ENCODE measurements around the gene KRT7.
"Not testable (repeated sequence)": the region's sequence is repeated elsewhere in the genome, so short reads cannot be mapped to it uniquely, and the experiment has no call there.

The KRT7 gene

GRCh38 chr12:52243856-52244614 lies 11.0 kb downstream of the KRT7 start:
- peak; percentile 68 for DNase-seq (ENCODE audit: low read depth in 2 of 2)

GRCh38 chr12:52244615-52244994 lies 11.6 kb downstream of the KRT7 start:
- DNase-seq (ENCODE audit: low read depth in 2 of 2), result no peak

DNA sequence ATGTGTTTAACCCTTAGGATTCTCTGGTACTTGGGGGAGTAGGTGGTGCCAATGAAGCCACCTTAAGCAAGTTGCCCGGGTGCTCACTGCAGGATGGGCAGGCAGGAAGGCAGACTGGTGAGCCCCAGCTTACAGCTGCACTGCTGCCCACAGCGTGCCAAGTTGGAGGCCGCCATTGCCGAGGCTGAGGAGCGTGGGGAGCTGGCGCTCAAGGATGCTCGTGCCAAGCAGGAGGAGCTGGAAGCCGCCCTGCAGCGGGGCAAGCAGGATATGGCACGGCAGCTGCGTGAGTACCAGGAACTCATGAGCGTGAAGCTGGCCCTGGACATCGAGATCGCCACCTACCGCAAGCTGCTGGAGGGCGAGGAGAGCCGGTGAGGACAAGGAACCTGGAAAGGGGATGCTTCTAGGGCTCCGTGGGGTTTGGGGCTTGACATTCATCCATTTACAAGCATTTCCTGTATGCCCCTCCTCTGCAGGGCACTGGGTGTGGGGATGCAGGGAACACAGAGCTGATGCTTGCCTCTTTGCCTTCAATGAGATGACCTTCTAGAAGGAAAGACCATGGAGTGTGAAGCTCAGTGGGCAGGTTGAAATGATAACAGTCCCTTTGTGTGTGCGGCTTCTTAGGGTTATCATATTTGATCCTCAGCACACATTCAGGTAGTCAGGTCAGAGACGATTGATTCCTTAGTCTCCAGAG lies 12.4 kb downstream of the KRT7 start:
- no peak for DNase-seq (ENCODE audit: low read depth in 2 of 2)

GRCh38 chr12:52245962-52246569 lies 13.0 kb downstream of the KRT7 start:
- no peak for DNase-seq (ENCODE audit: low read depth in 2 of 2)

- DNase-seq (ENCODE audit: low read depth in 2 of 2), result no peak
Measured at GRCh38 chr12:52246720-52247621, 13.9 kb downstream of the KRT7 start.

GRCh38 chr12:52247622-52248540 lies 14.8 kb downstream of the KRT7 start:
- no peak for DNase-seq (ENCODE audit: low read depth in 2 of 2)

GRCh38 chr12:52248541-52249461 lies 15.8 kb downstream of the KRT7 start:
- DNase-seq (ENCODE audit: low read depth in 2 of 2), result no peak

DNA sequence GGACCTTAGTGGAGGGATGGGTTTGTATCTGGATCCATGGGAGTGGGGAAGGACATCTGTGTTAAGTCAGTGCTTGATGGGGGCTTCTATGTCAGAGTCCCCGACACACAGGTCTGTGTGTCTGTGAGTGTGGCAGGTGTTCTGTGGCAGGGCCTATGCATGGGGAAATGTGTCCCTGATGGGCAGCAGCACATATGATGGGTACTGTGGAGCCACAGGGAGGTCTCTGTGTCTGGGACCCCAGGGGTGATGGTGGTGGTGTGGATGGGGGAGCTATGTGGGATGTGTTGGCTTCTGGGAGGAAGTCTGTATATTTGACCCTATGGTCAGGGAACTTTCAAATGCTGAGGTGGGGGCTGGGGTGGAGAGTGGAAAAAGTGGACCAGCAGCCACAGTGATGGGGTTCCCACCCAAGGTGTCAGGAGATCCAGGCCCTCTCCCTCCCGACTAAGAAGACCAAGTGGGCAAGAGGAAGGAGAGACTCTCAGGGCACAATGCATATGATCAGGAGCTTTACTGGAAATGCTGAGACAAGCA lies 16.5 kb downstream of the KRT7 start:
- no peak for DNase-seq (ENCODE audit: low read depth in 2 of 2)

DNA sequence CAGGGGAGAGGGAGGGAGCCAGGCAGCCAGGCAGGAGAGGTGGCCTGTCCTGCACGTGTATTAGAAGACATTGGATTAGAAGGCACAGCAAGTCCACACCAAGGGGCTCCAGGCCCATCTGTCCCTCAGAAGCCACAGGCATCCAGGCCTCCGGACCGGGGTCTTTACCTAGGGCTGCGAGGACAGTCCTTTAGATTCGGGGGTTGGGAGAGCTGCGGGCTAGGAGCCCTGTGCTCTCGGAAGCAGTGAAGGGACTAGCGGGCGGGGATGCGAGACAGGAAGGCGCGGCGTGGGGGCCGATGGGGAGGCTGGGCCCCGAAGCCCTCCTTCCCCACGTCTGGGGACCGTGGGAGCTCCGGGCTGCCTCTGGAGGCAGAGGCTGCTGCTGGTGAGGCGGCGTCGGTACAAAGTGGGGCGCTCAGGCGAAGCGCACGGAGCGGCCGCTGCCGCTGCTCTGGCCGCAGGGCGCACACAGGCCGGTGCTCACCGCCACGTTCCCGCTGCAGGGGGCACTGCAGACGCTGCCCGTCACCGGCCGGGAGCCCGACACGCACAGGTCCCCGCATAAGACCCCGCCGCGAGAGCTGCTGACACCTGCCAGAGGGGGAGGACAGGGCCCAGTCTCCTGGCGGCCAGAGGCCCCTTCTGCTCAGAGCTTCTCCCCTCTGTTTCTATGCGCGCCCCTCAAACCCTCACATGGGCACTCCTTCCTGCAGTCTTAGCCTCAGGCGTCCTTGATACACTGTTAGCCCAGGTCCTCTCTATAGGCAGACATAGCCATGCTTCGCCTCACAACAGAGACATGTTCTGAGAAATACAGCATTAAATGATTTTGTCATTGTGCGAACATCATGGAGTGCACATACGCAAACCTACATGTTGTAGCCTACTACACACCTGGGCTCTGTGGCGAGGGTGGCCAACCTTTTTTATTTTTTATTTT lies 17.3 kb downstream of the KRT7 start:
- no peak for DNase-seq (ENCODE audit: low read depth in 2 of 2)

- DNase-seq (ENCODE audit: low read depth in 2 of 2), result no peak
Measured at GRCh38 chr12:52251367-52252051, 18.5 kb downstream of the KRT7 start.

DNA sequence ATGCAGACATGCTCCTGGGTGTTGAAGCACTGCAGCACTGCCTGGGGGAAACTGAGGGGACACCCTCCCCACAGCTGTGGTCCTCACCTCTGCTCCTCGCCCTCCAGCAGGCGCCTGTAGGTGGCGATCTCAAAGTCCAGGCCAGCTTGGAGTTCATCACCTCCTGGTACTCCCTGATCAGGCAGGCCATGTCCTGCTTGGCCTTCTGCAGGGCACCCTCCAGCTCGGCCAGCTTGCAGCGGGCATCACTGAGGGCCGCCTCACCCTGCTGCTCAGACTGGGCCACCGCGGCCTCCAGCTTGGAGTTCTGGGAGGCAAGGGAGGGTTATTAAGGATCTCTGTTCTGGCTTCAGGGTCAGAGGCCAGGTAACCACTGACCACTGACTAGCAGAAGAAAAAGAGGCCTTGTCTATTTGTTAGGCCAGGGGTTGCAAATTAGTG lies 19.2 kb downstream of the KRT7 start:
- not testable (repeated sequence) for DNase-seq (ENCODE audit: low read depth in 2 of 2)

DNA sequence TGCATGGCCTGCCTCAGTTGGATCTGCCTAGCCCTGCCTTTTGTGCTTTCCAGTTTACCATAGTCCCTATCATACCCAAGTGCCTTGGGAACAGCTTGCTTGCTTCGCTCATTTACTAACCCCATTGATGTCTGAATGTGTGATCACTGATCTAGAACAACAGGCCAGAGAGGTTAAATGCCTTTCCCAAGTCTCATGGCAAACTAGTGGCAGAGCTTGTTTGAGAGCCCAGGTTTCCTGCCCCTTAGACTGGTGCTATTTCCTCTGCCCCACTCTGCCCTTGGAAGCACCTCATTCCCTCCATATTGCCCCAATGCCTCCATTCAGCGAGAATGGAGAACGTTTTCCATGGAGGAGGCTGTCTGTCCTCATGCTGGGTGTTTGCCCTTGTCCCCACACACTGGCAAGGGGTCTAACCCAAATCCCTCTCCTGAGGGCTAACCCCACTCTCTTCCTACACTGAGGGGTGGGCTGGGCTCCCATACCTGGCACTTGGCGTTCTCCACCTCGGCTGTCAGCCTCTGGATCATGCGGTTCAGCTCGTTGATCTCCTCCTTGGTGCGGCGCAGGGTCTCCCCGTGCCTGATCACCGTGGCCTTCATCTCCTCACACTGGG lies 19.8 kb downstream of the KRT7 start:
- no peak for DNase-seq (ENCODE audit: low read depth in 2 of 2)

DNA sequence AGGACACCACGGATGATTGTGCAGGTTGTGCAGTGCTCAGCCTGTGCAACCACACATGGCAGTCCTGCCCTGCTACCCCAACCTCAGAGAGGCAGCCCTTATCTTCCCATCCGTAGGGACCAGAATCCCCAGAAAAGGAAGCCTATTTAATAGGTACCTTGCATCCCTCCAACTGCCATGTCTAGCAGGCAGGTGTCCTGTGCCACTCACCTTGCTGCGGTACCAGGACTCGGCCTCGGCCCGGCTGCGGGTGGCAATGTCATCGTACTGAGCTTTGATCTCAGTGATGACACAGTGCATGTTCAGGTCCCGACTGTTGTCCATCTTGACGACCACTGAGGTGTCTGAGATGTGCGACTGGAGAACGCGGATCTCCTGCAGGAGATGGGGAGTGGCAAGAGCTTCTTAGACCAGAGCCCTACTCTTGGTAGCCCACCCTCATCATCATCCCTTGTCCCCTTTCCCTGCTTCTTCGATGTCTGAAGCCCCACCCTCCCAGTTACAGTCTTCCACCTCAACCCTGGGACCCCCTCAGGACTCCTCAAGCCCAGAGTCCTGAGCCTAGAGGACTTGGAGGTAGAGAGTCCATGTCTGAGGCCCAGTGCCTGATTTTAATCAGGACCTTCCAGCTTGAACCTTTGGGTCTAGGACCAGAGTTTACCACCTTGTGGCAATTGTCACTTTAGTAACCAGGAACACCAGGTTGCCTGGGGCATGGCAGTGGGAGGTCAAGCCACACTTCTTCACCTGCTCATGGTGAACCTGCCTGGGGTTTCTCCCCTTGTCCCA lies 20.5 kb downstream of the KRT7 start:
- no peak for DNase-seq (ENCODE audit: low read depth in 2 of 2)

DNA sequence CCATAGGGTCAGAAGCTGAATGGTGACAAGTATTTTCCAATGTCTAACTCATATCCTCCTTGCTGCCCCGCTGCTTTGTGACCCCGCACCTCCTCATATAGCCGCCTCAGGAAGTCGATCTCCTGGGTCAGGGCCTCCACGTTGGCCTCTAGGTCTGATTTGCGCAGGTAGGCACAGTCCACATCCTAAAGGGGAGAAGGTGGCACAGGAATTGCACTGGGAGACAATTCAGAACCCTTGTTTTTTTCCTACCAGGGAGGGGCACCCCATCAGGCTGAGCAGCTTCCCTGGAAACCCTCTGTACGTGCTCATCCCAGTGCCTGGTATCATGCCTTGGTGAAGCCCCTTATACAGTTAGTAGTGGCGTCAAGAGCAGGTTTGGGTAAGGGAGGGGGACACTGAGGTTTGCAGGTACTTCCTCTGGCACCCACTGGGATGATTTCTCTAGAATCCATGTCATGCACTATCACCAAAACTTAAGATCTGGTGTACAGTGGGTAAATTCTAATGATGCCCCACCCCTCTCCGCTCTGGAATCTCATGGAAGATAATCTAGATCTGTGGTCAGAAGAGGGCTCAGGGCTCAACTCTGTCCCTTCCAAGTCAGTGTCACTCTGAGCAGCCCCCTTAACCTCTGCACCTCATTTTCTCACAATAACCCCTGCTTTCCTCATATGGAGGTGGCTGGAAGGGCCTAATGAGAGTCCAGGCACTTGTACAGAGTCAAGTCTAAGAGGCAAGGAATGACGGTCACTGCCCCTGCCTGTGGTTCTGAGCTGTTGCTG lies 21.3 kb downstream of the KRT7 start:
- DNase-seq (ENCODE audit: low read depth in 2 of 2), result no peak

DNA sequence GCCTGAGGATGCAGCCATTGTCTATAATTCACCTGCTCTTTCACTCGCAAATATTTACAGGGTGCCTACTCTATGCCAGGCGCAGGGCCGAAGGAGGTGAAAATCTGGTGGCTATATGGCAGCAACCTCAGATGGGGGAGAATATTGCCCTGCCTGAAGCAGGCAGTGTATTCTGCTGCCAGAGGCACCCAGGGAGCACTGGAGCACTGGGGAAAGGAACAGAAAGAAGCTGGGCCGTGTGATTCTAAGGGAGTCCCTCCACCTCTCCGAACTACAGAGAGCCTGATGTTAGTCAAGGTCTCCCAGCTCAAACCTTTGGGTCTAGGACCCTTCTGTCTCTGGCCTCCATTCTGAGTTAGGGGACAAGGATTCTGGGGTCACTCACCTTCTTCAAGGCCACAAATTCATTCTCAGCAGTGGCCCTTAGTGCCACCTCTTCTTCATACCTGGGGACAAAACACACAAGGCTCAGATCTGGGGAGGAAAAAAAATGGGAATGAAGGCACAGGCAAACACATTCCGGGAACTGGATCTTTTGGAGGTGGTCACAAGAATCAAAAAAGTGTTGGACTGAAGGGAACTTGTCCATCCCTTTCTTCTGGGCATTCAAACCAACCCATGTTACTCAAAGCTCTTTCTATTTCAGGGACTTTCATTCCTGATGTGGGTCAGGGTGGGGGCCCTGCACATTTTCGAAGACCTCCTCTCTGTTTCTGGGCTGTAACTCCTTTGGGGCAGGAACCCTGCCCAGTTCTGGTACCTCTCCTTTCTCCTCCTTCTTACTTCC lies 22.1 kb downstream of the KRT7 start:
- no peak for DNase-seq (ENCODE audit: low read depth in 2 of 2)
